ENCODE results near the gene PLCXD3.
"Not testable (repeated sequence)": the region's sequence is repeated elsewhere in the genome, so short reads cannot be mapped to it uniquely, and the experiment has no call there.

Gene PLCXD3

GRCh38 chr5:41485533-41485932, 24.9 kb downstream of the PLCXD3 start:
- no peak for DNase-seq

- no peak for DNase-seq
Measured at GRCh38 chr5:41482715-41483114, 27.7 kb downstream of the PLCXD3 start.

GRCh38 chr5:41482173-41482572, 28.2 kb downstream of the PLCXD3 start:
- DNase-seq = no peak

- not testable (repeated sequence) for DNase-seq
Measured at GRCh38 chr5:41471571-41472208, 38.7 kb downstream of the PLCXD3 start.

GRCh38 chr5:41465493-41466171, 44.8 kb downstream of the PLCXD3 start:
- DNase-seq = no peak

- DNase-seq = no peak
Measured at GRCh38 chr5:41459557-41459956, 50.8 kb downstream of the PLCXD3 start.

- DNase-seq = no peak
Measured at GRCh38 chr5:41457094-41457493, 53.3 kb downstream of the PLCXD3 start.

- DNase-seq = no peak
Measured at GRCh38 chr5:41452506-41452905, 57.9 kb downstream of the PLCXD3 start.

- DNase-seq = no peak
Measured at GRCh38 chr5:41447650-41448510, 62.5 kb downstream of the PLCXD3 start.

- no peak for DNase-seq
Measured at GRCh38 chr5:41445937-41446563, 64.4 kb downstream of the PLCXD3 start.

- no peak for DNase-seq
Measured at GRCh38 chr5:41435276-41435675, 75.1 kb downstream of the PLCXD3 start.

- no peak for DNase-seq
Measured at GRCh38 chr5:41433552-41434181, 76.7 kb downstream of the PLCXD3 start.

- DNase-seq = no peak
Measured at GRCh38 chr5:41432481-41433253, 77.7 kb downstream of the PLCXD3 start.

- DNase-seq = no peak
Measured at GRCh38 chr5:41427505-41427904, 82.9 kb downstream of the PLCXD3 start.

GRCh38 chr5:41425736-41426135, 84.7 kb downstream of the PLCXD3 start:
- DNase-seq = no peak

GRCh38 chr5:41420492-41421067, 89.8 kb downstream of the PLCXD3 start:
- no peak for DNase-seq

- no peak for DNase-seq
Measured at GRCh38 chr5:41418220-41419031, 92.0 kb downstream of the PLCXD3 start.

- DNase-seq = no peak
Measured at GRCh38 chr5:41416336-41416735, 94.1 kb downstream of the PLCXD3 start.

GRCh38 chr5:41415242-41415641, 95.2 kb downstream of the PLCXD3 start:
- DNase-seq = no peak

- DNase-seq = no peak
Measured at GRCh38 chr5:41414598-41414997, 95.8 kb downstream of the PLCXD3 start.

GRCh38 chr5:41413074-41413473, 97.3 kb downstream of the PLCXD3 start:
- no peak for DNase-seq
